NCI-H69 (cell line): ENCODE data around the gene RBM14.
"Not testable (repeated sequence)": the region's sequence is repeated elsewhere in the genome, so short reads cannot be mapped to it uniquely, and the experiment has no call there.

ENCODE experiments used
- DNase-seq: peaks from one replicate; lab custom pipeline; 2025; lab: John Stamatoyannopoulos, UW

The RBM14 gene, protein sequence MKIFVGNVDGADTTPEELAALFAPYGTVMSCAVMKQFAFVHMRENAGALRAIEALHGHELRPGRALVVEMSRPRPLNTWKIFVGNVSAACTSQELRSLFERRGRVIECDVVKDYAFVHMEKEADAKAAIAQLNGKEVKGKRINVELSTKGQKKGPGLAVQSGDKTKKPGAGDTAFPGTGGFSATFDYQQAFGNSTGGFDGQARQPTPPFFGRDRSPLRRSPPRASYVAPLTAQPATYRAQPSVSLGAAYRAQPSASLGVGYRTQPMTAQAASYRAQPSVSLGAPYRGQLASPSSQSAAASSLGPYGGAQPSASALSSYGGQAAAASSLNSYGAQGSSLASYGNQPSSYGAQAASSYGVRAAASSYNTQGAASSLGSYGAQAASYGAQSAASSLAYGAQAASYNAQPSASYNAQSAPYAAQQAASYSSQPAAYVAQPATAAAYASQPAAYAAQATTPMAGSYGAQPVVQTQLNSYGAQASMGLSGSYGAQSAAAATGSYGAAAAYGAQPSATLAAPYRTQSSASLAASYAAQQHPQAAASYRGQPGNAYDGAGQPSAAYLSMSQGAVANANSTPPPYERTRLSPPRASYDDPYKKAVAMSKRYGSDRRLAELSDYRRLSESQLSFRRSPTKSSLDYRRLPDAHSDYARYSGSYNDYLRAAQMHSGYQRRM

DNA sequence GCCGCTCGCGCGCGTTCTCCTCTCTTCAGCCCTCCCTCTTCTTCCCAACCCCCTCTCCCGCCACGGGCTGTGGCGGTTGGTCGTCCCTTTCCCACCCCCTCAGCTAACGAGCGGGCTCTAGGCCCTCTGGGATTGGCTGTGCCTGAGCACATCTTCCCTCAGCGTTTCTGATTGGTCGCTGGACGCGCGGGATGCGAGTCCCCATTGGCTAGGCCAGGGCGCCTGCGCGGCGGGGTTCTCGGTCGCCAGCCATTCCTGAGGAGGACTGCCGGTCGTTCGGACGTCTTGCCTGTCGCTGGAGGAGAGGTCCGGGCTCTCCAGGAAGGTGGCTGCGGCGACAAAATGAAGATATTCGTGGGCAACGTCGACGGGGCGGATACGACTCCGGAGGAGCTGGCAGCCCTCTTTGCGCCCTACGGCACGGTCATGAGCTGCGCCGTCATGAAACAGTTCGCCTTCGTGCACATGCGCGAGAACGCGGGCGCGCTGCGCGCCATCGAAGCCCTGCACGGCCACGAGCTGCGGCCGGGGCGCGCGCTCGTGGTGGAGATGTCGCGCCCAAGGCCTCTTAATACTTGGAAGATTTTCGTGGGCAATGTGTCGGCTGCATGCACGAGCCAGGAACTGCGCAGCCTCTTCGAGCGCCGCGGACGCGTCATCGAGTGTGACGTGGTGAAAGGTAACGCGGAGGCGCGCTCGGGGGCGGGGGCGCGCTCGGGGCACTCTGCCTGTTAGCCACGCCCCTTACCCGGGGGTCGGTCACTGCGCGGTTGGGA is at the start of gene RBM14:
Gene RBM14, plus strand, starts transcription at position 252 of the 776 bp plus-strand sequence. Its CDS starts 91 bp downstream, at position 343.
- peak; percentile 100 for DNase-seq

DNA sequence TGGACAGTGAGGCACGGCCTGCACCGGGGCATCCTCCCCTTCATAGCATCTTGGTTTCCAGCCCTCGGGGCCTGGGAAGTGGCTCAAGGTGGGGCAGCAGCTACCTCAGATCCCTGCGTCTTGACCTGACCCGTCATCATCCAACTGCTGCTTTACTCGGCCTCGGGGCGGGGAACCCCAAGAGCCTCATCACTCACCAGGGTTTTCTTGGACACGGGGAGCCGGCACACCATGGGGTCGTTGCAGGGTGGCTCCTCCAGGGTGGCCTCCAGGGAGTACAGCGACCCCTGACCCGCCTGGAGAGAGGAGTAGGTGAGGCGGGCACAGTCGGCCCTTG is 48.7 kb upstream of the RBM14 start:
- DNase-seq: no peak

DNA sequence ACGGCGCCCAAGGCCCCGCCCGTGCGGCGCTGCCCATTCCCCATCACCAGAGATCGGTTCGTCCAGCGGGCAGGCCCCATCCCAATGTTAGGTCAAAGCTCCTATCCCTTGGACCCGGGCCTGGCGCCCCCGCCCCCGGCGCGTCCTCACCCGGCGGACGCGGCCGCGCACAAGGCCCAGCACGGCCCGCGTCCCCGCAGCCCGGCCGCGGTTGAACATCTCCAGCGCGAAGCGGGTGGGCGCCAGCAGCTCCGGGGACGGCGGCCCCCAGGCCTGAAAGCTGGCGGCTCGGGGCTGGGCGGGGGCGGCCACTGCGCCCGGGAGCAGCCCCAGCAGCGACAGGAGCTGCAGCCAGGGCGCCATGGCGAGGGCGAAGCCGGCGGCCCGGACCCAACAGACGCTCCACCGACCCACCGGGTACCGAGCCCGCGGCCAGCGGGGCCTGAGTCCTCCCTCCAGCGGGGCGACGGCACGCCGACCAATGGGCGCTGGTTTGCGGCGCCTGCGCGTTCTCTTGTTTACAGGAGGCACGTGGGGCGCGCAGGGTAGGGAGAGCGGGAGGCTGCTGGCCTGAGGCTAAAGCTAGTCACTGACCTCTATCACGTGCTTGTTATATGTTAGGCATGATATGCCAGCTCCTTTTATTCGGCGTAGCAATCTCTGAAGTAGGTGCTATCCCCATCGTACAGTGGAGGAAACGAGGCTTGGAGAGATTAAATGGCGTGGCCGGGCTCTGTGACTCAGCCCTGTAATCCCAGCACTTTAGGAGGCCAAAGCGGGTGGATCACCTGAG is 48.1 kb upstream of the RBM14 start, which contains the start of gene CTSF:
Gene CTSF, minus strand, starts transcription at position 483 of the 793 bp plus-strand sequence. Its CDS starts 120 bp downstream, at position 363.
- DNase-seq: peak; percentile 94

DNA sequence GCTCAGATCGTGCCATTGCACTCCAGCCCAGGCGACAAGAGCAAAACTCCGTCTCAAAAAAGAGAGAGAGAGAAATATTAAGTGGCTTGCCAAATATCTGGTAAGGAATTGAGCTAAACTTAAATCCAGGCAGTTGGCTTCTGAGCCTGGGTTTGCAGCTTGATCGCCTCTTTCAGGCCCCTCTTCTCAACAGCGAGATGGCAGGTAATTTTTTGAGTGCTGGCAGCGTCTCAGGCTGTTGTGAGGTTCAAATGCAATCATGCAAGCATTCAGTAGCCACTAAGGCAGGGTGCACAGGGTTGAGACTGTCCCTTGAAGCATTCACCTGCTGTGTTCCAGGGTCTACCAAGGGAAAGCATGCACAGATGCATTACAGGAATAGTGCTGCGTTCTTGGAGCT is 47.4 kb upstream of the RBM14 start:
- DNase-seq: no peak

DNA sequence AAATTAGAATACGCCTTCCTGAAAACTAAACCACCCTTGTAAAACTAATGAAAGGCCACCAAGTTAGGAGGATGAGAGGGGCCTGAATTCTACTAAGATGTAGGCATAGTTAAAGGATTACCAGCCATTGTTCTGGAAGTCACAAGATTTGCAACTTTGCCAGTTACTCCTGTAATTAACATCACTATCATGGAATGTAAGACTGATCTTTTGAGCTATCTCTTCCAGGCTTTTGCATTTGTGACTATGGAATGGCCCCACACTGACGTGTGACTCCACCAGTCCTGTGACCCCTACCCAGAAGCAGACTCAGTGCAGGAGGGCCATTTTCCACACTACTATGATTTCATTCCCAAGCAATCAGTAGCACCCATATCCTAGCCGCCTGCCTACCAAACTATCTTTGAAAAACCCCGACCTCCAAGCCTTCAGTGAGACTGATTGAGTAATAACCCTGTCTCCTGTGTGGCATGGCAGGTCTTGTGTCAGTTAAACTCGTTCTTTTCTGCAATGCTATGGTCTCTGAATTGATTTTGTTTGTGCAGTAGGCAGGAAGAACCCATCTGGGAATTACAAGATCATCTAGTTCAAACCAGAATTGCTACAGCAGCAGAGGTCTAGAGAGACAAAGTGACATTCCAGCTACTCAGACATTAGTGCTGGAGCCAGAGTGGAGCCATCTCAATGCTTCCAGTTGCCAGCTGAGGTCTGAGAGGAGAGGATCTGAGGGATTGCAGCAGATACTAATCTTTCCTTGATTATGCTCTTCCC is 46.2 kb upstream of the RBM14 start:
- no peak for DNase-seq

DNA sequence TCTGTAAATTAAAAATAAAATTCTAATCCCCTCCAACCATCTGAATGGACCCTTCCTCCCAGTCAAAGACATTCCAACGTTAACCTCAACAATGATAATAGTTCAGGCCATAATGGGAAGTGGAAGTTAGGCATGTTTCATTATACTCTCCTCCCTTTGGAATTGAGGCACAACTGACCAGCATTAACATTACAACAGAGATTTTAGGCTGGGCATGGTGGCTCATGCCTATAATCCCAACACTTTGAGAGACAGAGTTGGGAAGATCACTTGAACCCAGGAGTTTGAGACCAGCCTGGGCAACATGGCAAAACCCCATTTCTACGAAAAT is 45.6 kb upstream of the RBM14 start:
- no peak for DNase-seq

DNA sequence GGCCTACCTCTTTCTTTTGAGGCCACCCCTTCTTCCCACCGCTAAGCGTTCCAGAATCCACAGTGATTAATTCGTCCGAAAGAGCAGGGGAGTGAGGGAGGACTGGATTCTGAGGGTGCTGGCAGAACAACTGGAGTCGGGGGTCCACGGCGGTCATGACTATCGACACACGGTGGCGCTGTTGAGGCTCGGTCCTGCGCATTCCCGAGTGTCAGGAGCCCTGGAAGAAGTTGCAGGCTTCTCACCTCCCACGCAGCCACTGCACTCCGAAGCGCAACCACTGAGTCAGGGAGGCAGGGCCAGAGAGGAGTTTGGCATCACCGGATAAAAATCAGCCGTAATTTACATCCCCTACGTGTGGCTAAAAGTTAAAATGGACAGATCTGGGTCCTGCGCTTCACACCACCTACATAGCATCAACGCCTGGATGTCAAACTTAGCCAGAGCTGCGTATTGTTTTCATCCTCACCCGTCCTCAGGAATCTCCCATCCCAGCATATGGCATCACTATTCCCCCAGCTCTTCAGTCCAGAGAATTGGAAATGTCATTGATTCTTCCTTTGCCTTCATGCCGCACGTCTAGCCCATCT is 37.3 kb upstream of the RBM14 start:
- peak; percentile 71 for DNase-seq

DNA sequence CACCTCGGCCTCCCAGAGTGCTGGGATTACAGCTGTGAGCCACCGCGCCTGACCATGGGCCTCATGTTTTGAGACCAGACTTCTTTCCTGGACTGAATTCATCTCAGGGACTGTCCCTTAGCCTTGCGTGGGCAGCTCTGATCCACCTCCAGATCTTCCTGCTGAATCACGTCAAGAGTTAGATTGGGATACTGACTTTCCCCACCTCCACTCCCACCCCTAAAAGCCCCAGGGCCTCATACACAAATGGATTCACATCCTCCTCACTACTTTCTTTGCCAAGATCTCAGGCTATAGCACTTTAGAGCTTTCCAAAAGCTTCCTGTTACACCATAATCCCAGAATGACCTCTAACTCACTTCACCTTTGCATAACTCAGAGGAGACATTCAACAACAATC is 35.6 kb upstream of the RBM14 start:
- DNase-seq: no peak

DNA sequence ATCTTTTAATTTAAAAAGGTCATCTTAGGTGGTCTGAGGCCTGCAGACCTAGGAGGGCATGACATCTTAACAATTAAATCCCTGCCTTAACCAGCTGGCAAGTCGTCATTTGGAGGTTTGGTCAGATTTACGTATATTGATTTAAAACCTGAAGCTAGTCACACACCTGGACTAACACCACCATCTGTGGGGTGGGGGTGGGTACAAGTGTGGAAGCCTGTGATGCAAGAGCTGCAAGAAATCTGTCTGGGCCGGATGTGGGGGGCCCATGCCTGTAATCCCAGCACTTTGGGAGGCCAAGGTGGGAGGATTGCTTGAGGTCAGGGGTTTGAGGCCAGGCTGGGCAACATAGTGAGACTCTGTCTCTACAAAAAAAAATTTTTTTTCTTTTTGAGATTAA is 35.2 kb upstream of the RBM14 start:
- DNase-seq: no peak

DNA sequence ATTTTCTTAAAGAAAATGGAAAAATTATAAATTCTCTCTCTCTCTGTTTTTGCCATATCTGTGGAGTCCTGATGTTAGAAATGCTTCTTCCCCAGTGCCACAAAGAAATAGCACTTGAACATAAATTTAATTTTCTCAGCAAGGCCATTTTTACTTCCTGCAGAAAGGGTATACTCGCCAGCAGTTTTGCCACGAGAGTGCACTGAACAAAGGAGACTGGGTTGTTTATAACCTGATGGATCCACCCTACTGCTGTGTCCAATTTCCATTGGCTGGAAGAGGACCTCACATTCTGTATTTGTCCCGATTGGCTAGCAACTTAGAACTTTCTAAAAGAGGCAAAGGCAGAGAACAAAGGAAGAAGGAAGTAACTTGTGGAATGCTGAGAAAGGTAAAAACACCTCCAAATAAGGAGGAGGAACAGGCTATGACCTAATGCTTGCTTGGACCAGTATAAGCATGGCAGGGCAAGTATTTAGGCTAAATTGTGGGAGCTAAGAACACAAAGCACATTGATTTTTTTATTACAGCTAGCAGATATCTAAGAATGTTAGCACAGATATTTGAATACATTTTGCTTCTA is 33.8 kb upstream of the RBM14 start:
- DNase-seq: not testable (repeated sequence)

DNA sequence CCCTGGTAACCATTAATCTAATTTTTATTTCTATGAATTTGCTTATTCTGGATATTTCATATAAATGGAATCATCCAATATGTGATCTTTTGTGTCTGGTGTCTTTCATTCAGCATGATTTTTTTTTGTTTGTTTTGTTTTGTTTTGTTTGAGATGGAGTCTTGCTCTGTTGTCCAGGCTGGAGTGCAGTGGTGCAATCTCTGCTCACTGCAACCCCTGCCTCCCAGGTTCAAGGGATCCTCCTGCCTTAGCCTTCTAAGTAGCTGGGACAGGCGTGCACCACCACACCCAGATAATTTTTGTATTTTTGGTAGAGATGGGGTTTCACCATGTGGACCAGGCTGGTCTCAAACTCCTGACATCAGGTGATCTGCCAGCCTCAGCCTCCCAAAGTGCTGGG is 31.0 kb upstream of the RBM14 start:
- not testable (repeated sequence) for DNase-seq

DNA sequence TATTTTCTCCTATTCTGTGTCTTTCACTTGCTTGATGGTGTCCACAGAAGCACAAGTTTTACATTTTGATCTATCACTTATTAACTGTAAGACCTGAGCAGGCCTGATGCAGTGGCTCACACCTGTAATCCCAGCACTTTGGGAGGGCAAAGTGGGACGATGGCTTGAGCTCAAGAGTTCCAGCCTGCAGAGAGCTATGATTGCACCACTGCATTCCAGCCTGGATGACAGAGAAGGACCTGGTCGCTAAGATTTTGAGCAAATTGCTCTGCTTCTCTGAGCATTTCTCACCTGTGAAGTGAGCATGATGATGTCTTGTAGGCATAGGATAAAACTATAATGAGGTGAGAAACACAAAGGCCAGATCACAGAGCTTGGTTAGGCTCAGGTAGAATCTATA is 30.3 kb upstream of the RBM14 start:
- DNase-seq: no peak

DNA sequence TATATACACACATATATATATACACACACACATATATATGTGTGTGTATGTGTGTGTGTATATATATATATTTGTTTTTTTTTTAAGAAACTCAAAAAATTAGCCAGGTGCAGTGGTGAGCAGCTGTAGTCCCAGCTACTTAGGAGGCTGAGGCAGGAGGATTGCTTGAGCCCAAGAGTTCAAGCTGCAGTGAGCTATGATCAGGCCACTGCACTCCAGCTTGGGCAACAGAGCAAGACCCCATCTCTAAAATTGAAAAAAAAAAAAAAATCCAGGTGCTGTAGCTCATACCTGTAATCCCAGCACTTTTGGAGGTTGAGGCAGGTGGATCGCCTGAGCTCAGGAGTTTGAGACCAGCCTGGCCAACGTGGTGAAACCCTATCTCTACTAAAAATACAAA is 27.1 kb upstream of the RBM14 start:
- not testable (repeated sequence) for DNase-seq

DNA sequence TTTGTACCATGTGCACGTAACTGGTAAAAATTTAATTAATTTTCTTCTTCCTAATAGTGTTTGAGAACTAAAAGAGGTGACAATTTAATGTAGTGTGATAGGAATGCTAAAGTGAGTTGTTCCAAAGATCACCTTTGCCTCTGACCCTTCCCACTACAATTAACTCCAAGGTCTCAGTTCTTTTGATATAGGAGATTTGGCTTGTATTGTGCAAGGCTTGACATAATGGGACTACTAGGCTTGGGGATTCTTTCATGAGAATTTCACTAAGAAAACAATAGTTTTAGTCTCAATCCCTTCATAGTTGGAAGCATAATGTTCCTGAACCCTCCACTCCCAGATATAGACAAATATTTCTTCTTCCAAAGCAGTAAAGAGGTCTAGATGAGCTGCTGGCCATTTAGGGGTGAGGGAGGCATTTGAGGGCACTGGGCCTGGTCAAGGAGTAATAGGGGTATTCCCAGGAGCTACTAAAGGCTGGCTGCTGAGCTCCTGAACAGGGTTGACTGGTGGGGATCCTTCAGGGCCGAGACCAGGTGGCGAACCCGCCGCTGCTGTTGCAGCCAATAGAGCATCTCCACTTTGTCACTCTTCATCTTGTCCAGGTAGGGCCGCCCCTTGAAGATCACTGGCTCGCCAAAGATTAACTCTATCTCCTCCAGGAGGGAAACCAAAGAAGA is 26.3 kb upstream of the RBM14 start:
- DNase-seq: no peak

DNA sequence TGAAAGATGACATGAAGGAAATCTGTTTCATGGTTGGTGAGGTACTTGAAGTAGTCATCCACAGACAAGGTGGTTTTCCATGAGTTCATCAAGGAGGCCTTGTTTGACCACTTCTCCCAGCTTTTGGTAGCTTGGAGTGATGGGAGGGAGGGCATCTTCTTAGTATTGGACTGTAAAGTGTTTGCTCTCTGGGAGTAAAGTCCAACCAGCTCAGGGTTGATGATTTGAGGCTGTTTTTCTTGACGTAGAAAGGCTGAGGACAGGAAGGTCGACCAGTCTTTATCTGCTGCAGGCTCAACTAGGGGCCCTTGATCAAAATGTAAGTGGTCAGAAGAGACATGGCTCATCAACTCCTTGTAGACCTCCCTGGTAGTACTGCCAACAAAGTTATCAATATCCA is 25.3 kb upstream of the RBM14 start:
- DNase-seq: no peak

DNA sequence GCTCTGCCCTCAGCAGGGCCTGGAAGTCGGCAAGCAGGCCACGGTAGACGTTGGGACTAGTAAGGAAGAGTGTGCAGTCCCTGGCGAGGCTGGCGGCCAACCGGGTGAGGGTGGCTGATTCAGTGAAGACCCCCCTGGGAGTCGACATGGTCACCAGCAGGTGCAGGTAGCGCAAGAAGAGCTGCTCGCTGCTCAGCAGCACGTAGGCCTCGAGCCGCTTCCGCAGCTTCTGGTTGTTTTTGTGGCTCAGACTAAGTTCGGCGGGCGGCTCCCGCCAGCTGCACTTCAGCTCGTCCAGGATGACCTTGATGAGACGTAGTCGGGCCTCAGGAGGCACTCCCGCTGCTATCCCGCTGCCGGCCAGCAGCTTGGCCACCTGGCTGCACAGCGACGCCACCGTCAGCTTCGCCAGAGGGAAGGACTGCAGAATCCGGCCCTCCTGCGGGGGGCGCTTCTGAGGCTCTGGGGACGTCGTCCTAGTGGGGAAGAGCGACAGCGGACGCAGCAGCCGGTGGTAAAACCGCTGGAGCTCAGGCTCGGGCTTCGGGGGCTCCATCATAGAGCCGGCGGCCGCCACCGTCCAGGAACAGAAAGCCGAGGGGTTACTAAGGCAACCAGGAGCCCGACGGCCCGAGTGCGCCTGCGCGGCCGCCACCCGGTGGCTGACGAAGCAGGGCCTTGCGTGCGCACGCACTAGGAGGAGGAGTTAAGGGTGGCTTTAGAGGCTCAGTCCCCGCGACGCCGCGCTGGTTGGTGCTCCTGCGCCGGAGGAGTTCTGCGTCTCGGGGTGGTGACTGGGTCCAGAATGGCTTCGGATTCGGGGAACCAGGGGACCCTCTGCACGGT is 23.8 kb upstream of the RBM14 start, which contains the start of the genes CCDC87 and CCS:
Gene CCDC87, minus strand, starts transcription at position 607 of the 846 bp plus-strand sequence. Its CDS starts 48 bp downstream, at position 559.
Gene CCS, plus strand, starts transcription at position 729 of the 846 bp plus-strand sequence. Its CDS starts 77 bp downstream, at position 806.
- peak; percentile 98 for DNase-seq

DNA sequence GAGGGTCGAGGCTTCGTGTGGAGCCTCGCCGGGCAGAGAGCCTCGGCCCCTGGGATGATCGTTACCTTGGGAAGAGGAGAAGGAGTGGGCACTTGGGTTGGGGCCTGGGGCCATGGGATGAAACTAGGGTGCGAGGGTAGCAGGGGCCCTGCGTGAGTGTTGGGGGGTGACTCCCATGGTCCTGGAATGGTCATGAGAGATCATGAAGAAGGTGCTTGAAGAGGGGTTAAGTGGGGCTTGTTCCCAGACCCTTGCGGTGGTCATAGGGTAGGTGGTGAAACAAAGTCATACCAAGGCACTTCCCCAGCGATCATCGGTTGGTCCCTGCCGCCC is 23.2 kb upstream of the RBM14 start:
- DNase-seq: no peak

DNA sequence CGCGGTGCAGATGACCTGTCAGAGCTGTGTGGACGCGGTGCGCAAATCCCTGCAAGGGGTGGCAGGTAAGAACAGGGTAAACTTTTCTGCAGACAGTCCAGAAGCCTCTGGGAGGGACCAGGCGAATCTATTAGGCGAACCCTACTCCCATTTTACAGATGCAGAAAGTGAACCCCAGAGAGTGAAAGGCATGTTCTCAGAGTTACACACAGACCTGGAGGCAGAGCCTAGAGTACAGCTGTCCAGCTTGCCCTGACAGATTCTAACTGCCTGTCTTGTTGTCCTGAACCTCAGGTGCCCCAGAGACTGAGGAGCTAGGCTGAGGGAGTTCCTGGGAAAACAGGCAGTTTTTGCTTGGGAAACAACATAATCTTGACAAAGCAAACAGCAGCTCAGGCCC is 22.8 kb upstream of the RBM14 start:
- no peak for DNase-seq
